ENCODE data around the gene CDRT15L2.
"Not testable (repeated sequence)": the region's sequence is repeated elsewhere in the genome, so short reads cannot be mapped to it uniquely, and the experiment has no call there.

CDRT15L2 gene

DNA sequence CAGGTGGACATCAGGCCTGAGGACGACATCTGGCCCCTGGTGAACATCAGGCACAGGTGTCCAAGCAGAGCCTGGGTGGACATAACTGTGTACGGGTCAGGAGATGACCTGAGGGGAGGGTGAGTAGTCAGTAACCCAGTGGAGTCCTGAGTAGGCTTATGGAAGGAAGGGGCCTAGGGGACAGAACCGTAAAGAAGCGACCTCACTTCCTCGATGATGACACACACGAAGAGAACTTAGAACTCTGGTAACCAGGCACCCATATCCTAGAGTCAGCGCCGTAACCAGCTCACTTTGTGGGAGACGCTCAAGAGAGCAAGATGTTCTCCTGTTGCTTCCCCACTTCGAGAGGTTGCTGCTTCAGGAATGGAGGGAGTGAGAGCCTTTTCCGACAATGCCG is at the start of gene CDRT15L2:
Gene CDRT15L2 (plus strand): TSS at position 301 of the 400 bp plus-strand sequence. CDS start 20 bp downstream, at position 321.
- DNase-seq = not testable (repeated sequence)

DNA sequence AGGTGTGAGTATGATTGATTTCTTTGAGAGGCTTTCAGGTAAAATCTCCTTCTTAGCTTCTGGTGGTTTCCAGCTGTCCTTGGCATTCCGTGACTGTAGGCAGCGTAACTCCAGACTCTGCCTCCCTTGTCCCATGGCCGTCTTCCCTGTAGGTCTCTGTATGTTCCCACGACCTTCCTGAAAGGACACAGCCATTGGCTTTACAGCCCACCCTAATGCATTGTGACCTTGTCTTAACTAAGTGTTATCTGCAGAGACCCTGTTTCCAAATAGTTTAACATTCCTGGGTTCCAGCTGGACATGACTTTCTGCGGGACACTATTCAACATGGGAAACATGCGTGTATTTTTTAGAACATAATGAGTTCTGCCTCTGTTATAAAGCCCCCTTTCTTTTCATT is 49.4 kb upstream of the CDRT15L2 start:
- DNase-seq = not testable (repeated sequence)

DNA sequence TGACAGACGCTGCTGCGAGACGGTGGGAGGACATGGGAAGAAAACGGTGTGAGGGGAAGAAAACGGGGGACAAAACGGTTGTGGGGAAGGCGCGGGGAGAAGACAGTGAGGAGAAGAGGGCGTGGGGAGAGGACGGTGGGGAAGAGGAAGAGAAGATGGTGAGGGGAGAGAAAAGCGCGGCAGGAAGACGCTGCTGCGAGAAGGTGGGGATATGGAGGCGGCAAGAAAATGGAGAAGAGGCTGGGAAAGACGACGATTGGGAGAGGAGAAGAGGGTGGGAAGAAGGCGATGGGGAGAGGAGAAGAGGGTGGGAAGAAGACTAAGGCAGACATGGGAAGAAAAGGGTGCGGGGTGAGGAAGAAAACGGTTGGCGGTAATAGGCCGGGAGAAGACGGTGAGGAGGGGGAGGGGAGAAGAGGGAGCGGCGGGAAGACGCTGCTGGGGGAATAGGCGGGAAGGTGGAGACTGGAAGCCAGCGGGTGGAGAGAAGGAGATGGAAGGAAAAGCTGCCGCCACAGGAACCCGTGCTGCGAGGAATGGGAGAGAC is 46.9 kb upstream of the CDRT15L2 start:
- DNase-seq = not testable (repeated sequence)

DNA sequence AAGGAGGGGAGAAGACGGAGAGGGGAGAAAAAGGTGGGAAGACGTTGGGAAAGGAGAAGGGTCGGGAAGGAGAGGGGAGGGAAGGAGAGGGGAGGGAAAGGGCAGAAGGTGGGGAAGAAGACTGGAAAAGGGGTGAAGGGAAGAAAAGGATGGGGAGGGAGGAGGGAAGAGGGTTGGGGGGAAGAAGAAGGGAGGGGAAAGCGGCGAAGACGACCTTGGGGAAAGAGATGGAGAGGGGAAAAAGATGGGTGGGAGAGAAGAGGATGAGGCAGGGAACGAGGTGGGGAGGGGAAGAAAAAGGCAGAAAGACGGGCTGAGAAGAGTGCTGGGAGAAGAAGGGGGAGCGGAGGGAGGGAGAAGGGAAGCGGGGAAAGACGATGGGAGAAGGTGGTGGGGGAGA is 46.3 kb upstream of the CDRT15L2 start:
- not testable (repeated sequence) for DNase-seq

DNA sequence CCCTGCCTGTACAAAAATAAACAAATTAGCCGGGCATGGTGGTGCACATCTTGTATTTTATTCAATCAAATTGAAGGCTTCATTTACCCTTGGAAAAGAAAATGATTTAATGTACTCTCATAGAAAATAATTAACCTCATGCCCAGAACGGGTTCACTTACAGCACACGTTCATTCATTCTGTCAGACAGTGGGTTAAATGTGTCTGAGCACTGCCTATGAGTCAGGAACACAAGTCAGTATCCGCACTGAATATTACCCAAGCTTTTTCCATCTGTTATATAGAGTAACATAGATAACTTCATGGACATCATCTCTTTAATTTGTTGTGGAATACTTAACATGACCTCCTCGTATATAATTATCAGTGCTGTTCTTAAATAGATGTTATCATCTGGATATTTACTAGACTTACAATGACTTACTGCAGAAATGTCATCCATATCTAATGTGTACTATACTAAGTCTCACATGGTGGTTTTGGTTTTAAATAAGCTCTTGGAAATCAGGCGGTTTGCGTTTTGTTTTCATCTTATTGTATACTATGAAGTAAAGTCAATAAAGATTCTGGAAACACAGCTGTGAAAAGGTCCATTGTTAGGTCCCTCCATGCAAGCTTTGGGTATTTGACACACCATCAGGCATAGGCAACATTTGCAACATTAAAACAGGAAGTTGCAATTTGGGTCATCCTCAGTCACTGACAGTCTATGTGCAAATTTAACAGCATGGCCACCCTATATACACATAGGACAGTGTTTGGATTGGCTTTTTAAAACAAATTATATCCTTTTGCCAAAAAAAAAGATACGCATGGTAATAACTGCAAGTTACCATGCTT is 44.6 kb upstream of the CDRT15L2 start:
- DNase-seq = not testable (repeated sequence)

DNA sequence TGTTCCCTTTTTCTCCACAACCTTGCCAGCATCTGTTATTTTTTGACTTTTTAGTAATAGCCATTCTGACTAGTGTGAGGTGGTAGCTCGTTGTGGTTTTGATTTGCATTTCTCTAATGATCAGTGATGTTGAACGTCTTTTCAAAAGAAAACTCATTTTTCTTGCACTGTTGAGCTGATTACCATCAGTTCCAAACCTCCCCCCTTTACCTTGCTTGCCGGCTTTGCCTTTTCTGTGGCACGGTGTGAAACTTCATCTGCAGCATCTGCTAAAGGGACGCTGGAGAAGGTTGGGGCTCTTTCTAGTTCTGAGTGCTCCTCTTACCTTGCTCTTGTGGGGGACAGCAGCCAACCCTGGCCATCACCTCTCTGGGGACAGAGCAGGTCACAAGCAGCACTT is 39.1 kb upstream of the CDRT15L2 start:
- not testable (repeated sequence) for DNase-seq

DNA sequence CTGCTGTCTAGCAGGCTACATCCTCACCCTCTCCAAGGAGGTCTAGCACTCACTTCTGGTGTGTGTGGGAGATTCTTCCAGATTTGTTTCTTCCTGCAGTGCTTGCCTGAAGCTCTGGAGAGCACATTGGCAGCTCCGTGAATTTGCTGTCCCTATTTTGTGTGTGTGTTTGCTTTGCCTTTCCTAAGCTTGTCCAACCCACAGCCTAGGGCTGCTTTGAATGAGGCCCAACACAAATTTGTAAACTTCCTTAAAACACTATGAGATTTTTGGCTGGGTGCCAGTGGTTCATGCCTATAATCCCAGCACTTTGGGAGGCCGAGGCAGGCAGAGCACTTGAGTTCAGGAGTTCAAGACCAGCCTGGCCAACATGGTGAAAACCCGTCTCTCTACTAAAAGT is 38.7 kb upstream of the CDRT15L2 start:
- DNase-seq = peak; percentile 3

DNA sequence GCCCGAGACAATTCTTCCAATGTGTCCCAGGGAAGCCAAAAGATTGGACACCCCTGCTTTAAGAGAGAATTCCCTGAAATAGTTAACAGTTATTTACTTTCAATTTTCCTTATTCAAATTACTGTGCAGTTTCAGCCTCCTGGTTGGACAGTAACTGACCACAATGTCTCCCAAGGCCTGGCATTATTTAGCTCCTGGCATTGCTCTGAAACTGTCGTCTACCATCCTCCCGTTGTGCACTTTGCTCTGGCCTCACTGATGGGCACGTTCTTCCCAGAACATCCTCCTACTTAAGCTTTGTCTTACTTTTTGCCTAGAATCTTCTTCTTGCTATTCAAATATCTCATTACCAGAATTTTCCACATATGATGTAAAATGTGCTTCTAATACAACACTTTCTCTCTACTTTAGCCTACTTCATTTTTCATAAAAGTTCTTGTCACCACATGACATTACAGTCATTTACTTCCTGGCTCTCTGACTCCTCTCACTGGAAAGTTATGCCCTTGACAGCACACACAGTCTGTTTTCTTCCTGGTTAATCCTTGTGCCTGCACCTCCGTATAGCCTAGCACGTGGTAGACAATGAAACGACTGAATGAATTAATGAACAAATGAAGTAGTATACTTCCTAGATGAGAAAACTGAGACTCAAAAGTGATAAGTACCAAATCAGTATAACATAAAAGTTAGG is 37.5 kb upstream of the CDRT15L2 start:
- DNase-seq = not testable (repeated sequence)

DNA sequence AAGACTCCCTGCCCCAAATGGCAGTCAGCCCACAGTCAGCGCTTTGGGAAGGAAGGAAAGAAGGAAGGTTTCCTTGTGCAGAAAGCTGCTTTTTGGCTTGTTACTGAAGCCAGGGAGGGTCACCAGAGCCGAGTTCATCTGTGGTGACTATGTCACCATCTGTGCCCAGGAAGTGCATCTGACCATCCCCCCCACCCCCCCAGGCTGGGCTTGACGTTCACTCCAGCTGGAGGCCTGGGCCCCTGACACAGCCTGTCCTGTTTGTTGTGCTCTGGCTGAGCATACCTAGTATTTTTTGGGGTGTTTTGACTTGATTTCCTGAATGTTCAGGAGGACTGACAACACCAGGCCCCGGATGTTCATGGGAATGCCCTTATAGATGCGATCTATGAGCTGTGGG is 31.6 kb upstream of the CDRT15L2 start:
- DNase-seq = not testable (repeated sequence)

DNA sequence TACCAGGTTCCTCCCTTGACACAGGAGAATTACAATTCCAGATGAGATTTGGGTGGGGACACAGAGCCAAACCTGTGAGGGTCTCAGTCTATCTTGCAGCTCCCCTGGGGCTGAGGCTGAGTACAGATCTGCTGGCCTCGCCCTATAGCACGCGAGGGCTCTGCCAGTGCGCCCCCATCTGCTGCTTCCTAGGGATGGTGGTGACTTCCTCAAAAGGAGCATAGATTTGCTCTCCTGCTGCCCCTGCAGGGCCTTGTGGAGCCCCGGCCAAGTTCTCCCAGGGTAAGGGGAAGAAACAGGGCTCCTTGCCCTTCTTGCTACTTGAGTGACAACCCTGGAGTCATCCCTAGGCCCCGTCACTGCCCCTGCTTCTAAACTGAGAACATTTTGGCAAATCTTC is 26.6 kb upstream of the CDRT15L2 start:
- not testable (repeated sequence) for DNase-seq

DNA sequence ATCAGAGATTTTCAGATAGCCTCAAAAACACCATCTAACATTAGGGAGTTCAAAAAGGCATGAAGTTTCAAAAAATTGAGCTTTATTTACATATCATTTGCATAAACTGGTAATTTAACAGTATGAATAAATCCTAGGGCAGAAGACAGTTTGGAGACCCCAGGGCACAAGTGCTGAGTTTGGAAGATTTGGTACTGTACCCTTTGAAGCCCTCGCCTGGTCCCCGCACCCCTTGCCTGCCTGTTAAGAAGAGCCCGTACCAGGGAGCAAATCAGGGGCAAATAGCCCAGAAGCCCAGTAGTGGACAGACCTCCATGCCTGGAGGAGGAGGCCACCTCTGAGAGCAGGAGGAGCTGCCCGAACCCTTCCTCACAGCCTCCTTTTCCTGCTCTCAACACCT is 24.8 kb upstream of the CDRT15L2 start:
- not testable (repeated sequence) for DNase-seq

DNA sequence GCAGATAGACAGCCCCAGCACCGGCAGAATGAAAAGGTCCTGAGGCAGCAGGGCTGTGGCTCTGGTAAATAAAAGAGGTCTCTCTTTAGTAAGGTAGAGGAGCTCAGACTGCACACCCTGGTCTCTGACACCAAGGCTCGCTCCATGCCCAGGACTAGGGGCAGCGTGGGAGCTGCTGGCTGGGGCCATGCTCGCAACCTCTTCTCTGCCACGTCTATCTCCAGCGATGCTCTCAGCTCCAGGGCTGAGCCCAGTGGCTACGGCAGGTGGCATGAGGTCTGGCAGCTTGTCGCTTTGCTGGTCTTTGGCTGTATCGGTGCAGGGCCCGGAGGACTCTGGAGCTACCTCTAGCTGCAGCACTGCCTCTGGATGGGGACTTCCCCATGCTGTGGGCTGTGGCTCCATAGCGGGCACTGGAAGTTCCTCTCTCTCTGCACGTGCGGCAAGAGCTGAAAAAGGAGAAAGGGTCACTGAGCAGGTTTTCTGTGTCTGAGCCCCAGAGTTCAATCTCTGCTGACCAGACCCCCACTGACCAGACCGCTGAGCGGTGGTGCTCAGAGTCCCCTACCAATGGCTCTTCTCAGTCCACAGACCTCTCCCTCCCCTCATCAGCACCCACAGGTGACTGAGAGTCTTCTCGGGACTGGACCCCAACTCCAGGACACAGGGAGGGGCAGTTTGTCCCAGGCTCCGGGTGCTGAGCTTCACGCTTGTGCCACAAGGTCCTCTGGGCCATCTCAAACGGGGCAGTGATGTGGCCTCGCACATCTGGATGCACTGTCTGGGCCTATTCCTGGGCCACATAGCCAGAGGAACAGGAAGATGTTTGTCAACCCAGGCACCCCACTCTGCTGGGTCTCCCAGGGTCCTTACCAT is 24.2 kb upstream of the CDRT15L2 start:
- not testable (repeated sequence) for DNase-seq

DNA sequence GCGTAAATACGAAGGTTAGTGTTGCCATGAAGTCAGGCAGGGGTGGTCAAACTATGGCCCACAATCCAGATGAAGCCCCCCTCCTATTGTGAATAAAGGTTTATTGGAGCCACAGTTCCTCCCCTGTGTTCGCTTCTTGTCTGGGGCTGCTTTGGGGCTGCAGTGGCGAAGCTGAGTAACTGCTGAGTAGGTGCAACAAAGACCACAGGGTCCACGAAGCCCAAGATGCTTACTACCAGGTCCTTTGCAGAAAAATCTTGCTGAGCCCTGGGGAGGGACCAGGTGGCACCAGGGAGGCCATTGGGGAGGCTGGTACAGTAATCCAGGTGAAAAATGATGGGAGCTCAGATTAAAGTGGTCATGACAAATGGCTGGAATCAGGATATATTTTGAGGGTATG is 21.4 kb upstream of the CDRT15L2 start:
- DNase-seq = not testable (repeated sequence)

DNA sequence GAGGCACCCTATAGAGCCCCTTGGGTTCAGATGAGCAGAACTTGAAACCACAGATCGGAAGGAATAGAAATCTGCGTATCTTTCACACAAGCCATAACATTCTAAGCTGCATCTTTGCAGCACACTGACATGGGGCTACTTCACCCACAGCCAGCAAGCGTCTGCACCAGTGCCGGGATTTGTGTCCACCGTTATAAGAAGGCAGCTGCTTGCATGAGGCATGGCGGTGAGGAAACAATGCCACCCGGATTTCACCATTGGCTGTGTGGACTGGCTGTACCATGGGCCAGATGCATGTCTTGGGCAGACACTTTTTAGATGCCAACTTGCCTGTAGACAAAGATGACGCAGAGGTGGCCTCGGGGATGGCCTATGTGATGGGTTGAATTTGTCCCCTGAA is 20.5 kb upstream of the CDRT15L2 start:
- not testable (repeated sequence) for DNase-seq

DNA sequence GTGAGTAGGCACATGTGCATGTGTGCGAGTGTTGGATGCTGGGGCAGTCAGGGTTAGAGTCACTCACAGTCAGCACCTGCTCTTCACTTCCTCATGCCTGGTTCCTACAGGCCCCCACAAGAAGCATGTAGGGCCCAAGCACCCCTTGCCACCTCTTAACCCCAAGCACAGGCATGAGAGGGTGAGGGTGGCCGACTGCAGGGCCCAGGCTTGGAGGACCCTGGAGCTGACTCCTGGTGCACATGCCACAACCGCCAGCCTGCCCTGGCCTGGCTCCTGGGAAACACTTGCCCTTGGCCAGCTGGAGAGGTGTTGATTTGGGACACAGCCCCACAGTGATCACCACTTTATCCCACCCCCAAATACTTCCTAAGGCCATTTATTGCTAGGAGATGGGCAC is 16.9 kb upstream of the CDRT15L2 start:
- DNase-seq = no peak

DNA sequence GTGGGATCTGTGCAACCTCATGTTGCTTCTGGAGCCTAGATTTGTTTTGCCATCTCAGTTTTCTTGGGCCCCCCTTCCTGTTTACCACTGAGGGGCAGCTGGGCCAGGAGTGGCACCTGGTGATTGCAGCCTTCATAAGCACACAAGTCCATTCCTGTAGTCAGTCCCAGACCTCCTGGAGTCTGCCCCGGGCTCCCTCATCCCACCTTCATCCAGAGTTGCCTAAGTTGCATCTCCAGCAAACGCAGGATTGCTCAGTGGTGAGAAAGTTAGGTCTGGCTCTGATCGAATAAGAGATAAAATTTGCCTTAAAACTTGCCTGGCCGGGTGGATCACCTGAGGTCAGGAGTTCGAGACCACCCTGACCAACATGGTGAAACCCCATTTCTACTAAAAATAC is 14.3 kb upstream of the CDRT15L2 start:
- not testable (repeated sequence) for DNase-seq

DNA sequence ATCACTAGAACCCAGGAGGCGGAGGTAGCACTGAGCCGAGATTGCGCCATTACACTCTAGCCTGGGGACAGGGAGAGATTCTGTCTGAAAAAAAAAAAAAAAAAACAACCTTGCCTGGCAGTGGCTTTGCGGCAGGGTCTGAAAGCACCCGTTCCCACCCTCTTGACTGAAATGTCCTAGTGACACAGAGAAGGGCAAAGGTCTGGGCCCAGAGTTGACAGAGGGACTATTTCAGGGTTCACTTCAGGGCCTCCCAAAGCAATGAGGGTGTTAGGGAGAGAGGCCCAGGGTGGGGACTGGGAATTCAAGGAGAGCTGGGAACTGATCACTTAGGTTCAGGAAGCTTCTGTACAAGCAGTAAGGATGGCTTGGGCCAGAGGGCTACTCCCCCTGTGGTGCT is 13.8 kb upstream of the CDRT15L2 start:
- DNase-seq = no peak

DNA sequence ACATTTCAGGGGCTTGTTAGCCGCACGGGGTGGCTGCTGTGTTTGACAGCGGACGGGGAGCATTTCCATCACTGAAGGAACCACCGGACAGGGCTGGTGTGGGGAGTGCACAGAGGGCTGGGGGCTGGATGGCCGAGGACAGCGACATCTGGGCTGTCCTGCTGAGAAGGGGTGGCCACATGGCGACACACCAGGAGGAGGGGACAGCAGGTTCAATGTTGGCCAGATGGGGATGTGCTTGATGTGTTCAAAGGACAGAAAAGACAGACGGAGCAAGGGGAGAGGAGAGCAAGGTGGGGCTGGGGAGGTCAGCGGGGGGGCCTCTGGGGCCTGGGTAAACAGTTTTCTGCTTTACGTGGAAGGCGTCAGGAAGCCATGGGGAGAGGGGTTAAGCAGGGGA is 12.8 kb upstream of the CDRT15L2 start:
- not testable (repeated sequence) for DNase-seq

DNA sequence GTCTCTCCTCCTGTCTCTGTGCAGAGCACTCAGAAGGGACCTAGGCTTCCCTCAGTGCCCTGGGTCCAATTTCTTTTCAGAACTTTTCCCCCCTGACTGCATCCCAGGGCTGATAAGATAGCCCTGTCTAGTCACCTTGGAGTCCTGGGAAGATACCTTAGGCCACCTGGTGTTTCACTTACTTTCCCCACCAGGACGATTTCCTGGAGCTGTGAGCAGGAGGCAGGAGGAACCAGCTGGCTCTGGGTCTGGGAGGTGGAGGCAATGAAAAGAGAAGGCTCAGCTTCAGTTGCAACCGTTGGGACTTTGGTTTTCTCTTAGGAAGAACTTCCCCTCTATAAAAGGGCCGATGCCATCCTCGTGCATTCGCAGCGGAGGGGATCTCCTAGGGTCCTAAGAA is 12.1 kb upstream of the CDRT15L2 start:
- DNase-seq = not testable (repeated sequence)

DNA sequence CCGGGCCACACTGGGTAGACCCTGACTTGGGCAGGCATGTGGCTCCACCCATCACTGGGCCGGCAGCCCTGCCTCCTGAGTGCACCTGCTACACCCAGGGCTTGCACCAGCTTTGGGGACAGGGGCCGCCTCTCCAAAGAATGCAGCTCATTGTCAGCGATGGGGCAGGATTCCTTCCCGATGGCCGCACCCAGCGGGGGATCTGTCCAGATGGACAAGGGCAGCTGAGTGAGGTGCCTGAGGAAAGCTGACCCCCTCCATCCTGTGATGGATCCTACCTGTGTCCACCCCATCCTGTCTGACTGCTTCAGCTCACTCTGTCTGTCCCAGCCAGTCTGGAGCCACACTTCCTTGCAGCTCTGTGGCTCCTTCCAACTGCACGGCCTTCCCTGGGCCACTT is 10.9 kb upstream of the CDRT15L2 start:
- not testable (repeated sequence) for DNase-seq

DNA sequence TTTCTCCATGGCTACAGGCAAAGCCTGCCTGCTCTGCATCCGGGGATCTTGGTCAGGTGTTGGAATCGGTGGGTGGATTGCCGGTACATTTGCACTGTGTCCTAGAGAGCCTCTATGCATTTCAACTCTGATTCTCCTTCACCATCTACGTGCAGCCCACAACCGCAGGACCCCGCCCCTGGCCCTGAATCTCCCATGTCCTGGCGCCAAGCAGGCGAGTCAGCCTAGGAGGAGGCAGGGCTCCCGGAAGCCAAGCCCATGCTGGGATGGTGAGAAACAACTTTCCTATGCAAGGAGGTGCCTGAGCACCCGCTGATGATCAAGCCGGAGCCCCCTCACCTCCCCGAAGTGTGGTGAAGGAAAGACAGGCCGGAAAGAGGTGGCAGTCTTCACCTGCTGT is 7.9 kb upstream of the CDRT15L2 start:
- not testable (repeated sequence) for DNase-seq

DNA sequence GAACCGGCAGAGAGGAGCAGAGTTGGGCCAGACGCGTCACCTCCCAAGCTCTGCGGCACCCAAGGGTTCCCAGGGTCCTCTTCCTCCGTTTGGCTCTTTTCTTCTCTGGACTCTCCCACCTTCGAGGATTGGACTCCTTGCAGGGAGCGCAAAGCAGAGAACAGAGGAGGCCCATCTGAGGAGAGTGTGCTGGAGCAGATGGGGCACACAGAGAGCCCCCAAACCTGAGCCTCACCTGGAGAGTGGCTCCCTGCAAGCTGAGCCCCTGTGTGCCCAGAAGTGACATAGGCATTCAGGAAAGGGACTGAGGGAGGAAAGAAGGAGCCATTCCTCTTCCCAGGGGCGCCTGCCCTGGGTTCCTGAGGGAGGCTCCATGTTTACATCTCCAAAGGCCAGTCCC is 6.3 kb upstream of the CDRT15L2 start:
- not testable (repeated sequence) for DNase-seq

DNA sequence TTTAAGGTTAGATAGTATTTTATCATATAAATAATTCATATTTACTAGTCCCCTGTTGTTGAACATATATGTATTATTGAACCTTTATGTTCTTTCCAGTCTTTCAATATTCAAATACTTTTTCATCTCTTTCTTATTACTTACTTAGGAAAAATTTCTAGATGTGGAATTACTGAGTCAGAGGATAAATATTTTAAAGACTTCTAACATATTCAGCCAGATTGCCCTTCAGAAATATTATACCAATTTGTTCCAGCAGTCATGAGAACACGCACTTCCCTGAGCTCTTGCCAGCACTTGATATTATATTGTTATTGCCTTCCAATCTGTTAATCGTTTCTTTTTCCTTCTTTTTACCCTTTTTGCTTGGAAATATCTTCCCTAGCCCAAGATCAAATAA is 4.5 kb upstream of the CDRT15L2 start:
- DNase-seq = not testable (repeated sequence)
